Ovary (tissue), 3 donors: ENCODE results near the gene DDX46.

Experiments used
- CTCF ChIP-seq, 3 donors: fragments of 450-650 bp in 2 of 3; fragments of 200-600 bp in 1 of 3; IDR thresholded peaks; one replicate each; pipeline versions ENCODE4 v1.5.1 to v1.8.0; 2016 to 2022; ENCODE audit warnings: antibody characterized with exemption in 3 of 3, mild to moderate bottlenecking in 1 of 3
- POLR2A ChIP-seq: fragments of 450-650 bp; IDR thresholded peaks from one replicate; pipeline ENCODE4 v1.6.1; 2017; ENCODE audit warnings: antibody characterized with exemption, mild to moderate bottlenecking, moderate library complexity
- donor health status: DM: no; HTN: no; CAD: no.

- TF ChIP-seq CTCF (IDR thresholded peaks at IDR 0.05) (no peak), POLR2A (peak; percentile 88)
Measured at GRCh38 chr5:134845852-134846640, 87.5 kb downstream of the DDX46 start, which contains the start of gene C5orf24.
